ENCODE results near the gene CYP51A1. TPM values are rescaled to one million over a fixed set of nuclear protein-coding genes. Genes with fewer than 3 reads are reported as not detected.

CYP51A1 gene
- total RNA-seq, 4 donors from 2014 or later: 79.0 to 168 (median 119) TPM

- no peak for DNase-seq
- intact Hi-C loops (cut with DNase I): no loop called here
- Histone ChIP-seq H3K27ac (no peak overlapping the region), H3K4me1 (no peaks in the 10 kb centered on the region), H3K36me3 (no peaks in the 10 kb centered on the region), H3K4me3 (no peak overlapping the region), H3K9me3 (no peaks in the 10 kb centered on the region), H3K27me3 (no peaks in the 10 kb centered on the region)
- WGBS, 2 donors: 95 to 98% methylated on average over 6 to 7 of the region's 7 CpGs
- no peak for TF ChIP-seq POLR2A (IDR thresholded peaks at IDR 0.05)
- no peak for TF ChIP-seq CTCF (IDR thresholded peaks at IDR 0.05)
Observed at GRCh38 chr7:92141161-92141560, 6.9 kb upstream of the CYP51A1 start.

GRCh38 chr7:92137557-92137956 lies 3.3 kb upstream of the CYP51A1 start:
- Histone ChIP-seq H3K4me1 (peaks cover 0 to 19% (median 1%) of the 10 kb centered on the region in 3 donors), H3K9me3 (no peaks in the 10 kb centered on the region), H3K27ac (no peak overlapping the region), H3K27me3 (no peaks in the 10 kb centered on the region), H3K4me3 (no peak overlapping the region), H3K36me3 (no peaks in the 10 kb centered on the region)
- no peak for DNase-seq
- 60 to 64% methylated on average over 2 of the region's 2 CpGs for WGBS, 2 donors
- intact Hi-C loops (cut with DNase I): loop anchor here (10.0 kb wide), 1 partner anchor 107 kb away; the partner anchor contains the start of genes ANKIB1 and KRIT1
- no peak for TF ChIP-seq POLR2A (IDR thresholded peaks at IDR 0.05)
- TF ChIP-seq CTCF (IDR thresholded peaks at IDR 0.05): no peak

GRCh38 chr7:92135052-92135889 lies 994 bp upstream of the CYP51A1 start:
- 23 to 24% methylated on average over 19 to 21 of the region's 21 CpGs for WGBS, 2 donors
- Histone ChIP-seq H3K4me3 (peak overlapping the region; percentile 88 to 95 (median 94)), H3K27me3 (no peaks in the 10 kb centered on the region), H3K9me3 (no peaks in the 10 kb centered on the region), H3K4me1 (peaks cover 0 to 36% (median 8%) of the 10 kb centered on the region in 3 donors), H3K36me3 (peaks cover 0 to 11% (median 0%) of the 10 kb centered on the region in 3 donors), H3K27ac (peak overlapping the region; percentile 95 to 98 (median 97))
- intact Hi-C loops (cut with DNase I): loop anchor here (10.0 kb wide), 1 partner anchor 110 kb away; the partner anchor contains the start of genes ANKIB1 and KRIT1
- no peak for DNase-seq
- TF ChIP-seq POLR2A (IDR thresholded peaks at IDR 0.05) (no peak), CTCF (IDR thresholded peaks at IDR 0.05) (no peak)

- Histone ChIP-seq H3K36me3 (peaks cover 0 to 24% (median under 1%) of the 10 kb centered on the region in 3 donors), H3K4me1 (peaks cover 0 to 36% (median 8%) of the 10 kb centered on the region in 3 donors), H3K27me3 (no peaks in the 10 kb centered on the region), H3K4me3 (peak overlapping the region; percentile 88 to 95 (median 94)), H3K9me3 (no peaks in the 10 kb centered on the region), H3K27ac (peak overlapping the region; percentile 95 to 98 (median 97))
- intact Hi-C loops (cut with DNase I): loop anchor here (10.0 kb wide), 1 partner anchor 111 kb away; the partner anchor contains the start of genes ANKIB1 and KRIT1
- 0% methylated on average over 3 of the region's 42 CpGs; no CpG with 5 or more reads in 1 of the 2 donors for WGBS, 2 donors
- peak; percentile 12 for DNase-seq
- TF ChIP-seq CTCF (IDR thresholded peaks at IDR 0.05) (peak; percentile 44 to 81 (median 76)), POLR2A (IDR thresholded peaks at IDR 0.05) (no peak)
Observed at GRCh38 chr7:92133737-92134270, 473 bp downstream of the CYP51A1 start.

Data from esophagus squamous epithelium (tissue), 5 donors.